ENCODE measurements around the gene ARHGEF16.

GRCh38 chr1:3422638-3423037, 31.8 kb upstream of the ARHGEF16 start:
- TF ChIP-seq CTCF (IDR thresholded peaks at IDR 0.05): no peak
- no peak for TF ChIP-seq POLR2AphosphoS5 (IDR thresholded peaks at IDR 0.05)

Measured in breast epithelium (tissue), 3 donors.